Mesenchymal stem cell (in vitro differentiated cells and primary cell): Measurements from ENCODE around the gene LRRTM3.

Experiments
- DNase-seq: peaks from one replicate; pipeline ENCODE4 v3.0.0-alpha.2; 2013
- H2AFZ ChIP-seq: one replicate; pipeline ENCODE4 v1.6.1; 2013; ENCODE audit warnings: low read depth, mild to moderate bottlenecking, control low read depth, inconsistent platforms, low read length, moderate library complexity
- H2AK5ac ChIP-seq: 2 replicates; pipeline ENCODE4 v1.6.1; 2013; ENCODE audit warnings: low read length, moderate library complexity, mild to moderate bottlenecking, inconsistent platforms; ENCODE audit not compliant: severe bottlenecking
- H2BK120ac ChIP-seq: one replicate; pipeline ENCODE4 v1.6.1; 2013; ENCODE audit warnings: low read depth, mild to moderate bottlenecking, inconsistent platforms, low read length, moderate library complexity
- H2BK12ac ChIP-seq, 2 experiments: one replicate each; pipeline ENCODE4 v1.6.1; 2013; ENCODE audit warnings: inconsistent platforms in 2 of 2, low read length in 2 of 2, mild to moderate bottlenecking in 2 of 2, moderate library complexity in 2 of 2, control low read depth in 1 of 2
- H2BK15ac ChIP-seq: one replicate; pipeline ENCODE4 v1.6.1; 2013; ENCODE audit warnings: mild to moderate bottlenecking, low read depth, inconsistent platforms; ENCODE audit not compliant: poor library complexity, severe bottlenecking
- H2BK5ac ChIP-seq: 2 replicates; pipeline ENCODE4 v1.6.1; 2013; ENCODE audit warnings: low read depth, mild to moderate bottlenecking, low read length, control low read depth, inconsistent platforms; ENCODE audit not compliant: poor library complexity, severe bottlenecking
- H3K14ac ChIP-seq, 2 experiments: one replicate each; pipeline ENCODE4 v1.6.1; 2013; ENCODE audit warnings: inconsistent platforms in 2 of 2, low read length in 2 of 2, control low read depth in 1 of 2, mild to moderate bottlenecking in 1 of 2, moderate library complexity in 1 of 2
- H3K18ac ChIP-seq, 2 experiments: one replicate each; pipeline ENCODE4 v1.6.1; 2013; ENCODE audit warnings: inconsistent platforms in 2 of 2, low read length in 2 of 2, control low read depth in 1 of 2, low read depth in 1 of 2, mild to moderate bottlenecking in 1 of 2
- H3K23ac ChIP-seq, 2 experiments: one replicate each; pipeline ENCODE4 v1.6.1; 2013; ENCODE audit warnings: inconsistent platforms in 2 of 2, low read length in 2 of 2, mild to moderate bottlenecking in 2 of 2, moderate library complexity in 2 of 2, control low read depth in 1 of 2
- H3K27ac ChIP-seq: 2 replicates; pipeline ENCODE4 v1.5.1; 2013; ENCODE audit warnings: mild to moderate bottlenecking, moderate library complexity, low read length, control low read depth, inconsistent platforms; ENCODE audit not compliant: poor library complexity, severe bottlenecking
- H3K27me3 ChIP-seq, 2 experiments: 2 replicates each; pipeline versions ENCODE4 v1.6.1 to v1.7.0; 2013; ENCODE audit warnings: low read length in 2 of 2, mild to moderate bottlenecking in 2 of 2, moderate library complexity in 2 of 2, control low read depth in 1 of 2, inconsistent platforms in 1 of 2; ENCODE audit not compliant: control insufficient read depth in 1 of 2, insufficient read depth in 1 of 2
- H3K36me3 ChIP-seq, 2 experiments: 2 replicates each; pipeline versions ENCODE4 v1.6.1 to v1.7.0; 2013; ENCODE audit warnings: low read length in 2 of 2, control low read depth in 1 of 2, inconsistent platforms in 1 of 2, low read depth in 1 of 2, mild to moderate bottlenecking in 1 of 2; ENCODE audit not compliant: insufficient read depth in 2 of 2, control insufficient read depth in 1 of 2
- H3K4ac ChIP-seq, 2 experiments: one replicate each; pipeline ENCODE4 v1.6.1; 2013; ENCODE audit warnings: inconsistent platforms in 2 of 2, low read length in 2 of 2, mild to moderate bottlenecking in 2 of 2, moderate library complexity in 2 of 2, control low read depth in 1 of 2, low read depth in 1 of 2
- H3K4me1 ChIP-seq: 2 replicates; pipeline ENCODE4 v1.6.1; 2013; ENCODE audit warnings: low read depth, low read length, control low read depth; ENCODE audit not compliant: control insufficient read depth, insufficient read depth
- H3K4me2 ChIP-seq: 2 replicates; pipeline ENCODE4 v1.6.1; 2013; ENCODE audit warnings: low read length, mild to moderate bottlenecking, inconsistent platforms; ENCODE audit not compliant: poor library complexity, severe bottlenecking
- H3K4me3 ChIP-seq, 2 experiments: 2 replicates each; pipeline versions ENCODE4 v1.5.1 to v1.7.0; 2013; ENCODE audit warnings: low read length in 2 of 2, mild to moderate bottlenecking in 2 of 2, control low read depth in 1 of 2, low read depth in 1 of 2; ENCODE audit not compliant: insufficient read depth in 1 of 2
- H3K79me1 ChIP-seq: replicated peaks from 2 replicates; pipeline ENCODE4 v1.6.1; 2013; ENCODE audit warnings: mild to moderate bottlenecking, control low read depth, low read length, inconsistent platforms; ENCODE audit not compliant: poor library complexity, severe bottlenecking
- H3K9ac ChIP-seq: 2 replicates; pipeline ENCODE4 v1.7.0; 2013; ENCODE audit warnings: mild to moderate bottlenecking, low read length, moderate library complexity
- H3K9me3 ChIP-seq: 2 replicates; pipeline ENCODE4 v1.7.0; 2013; ENCODE audit warnings: mild to moderate bottlenecking, low read length; ENCODE audit not compliant: control insufficient read depth
- H4K8ac ChIP-seq: one replicate; pipeline ENCODE4 v1.6.1; 2013; ENCODE audit warnings: inconsistent platforms, mild to moderate bottlenecking, low read length, moderate library complexity
- H4K91ac ChIP-seq: one replicate; pipeline ENCODE4 v1.6.1; 2013; ENCODE audit warnings: mild to moderate bottlenecking, low read length, inconsistent platforms
- WGBS: methylation state at CpG from one replicate; pipeline ENCODE4 v1.1.7; 2013; ENCODE audit warnings: mixed read lengths; 5-methylcytosine and 5-hydroxymethylcytosine counted together

Gene LRRTM3

GRCh38 chr10:67022099-67022498 is 96.3 kb downstream of the LRRTM3 start:
- H3K4ac ChIP-seq = no peak overlapping the region
- no peaks in the 10 kb centered on the region for H3K4me1 ChIP-seq
- no peaks in the 10 kb centered on the region for H3K36me3 ChIP-seq
- H2AFZ ChIP-seq = no peak overlapping the region
- H3K27me3 ChIP-seq = no peaks in the 10 kb centered on the region
- H3K79me1 ChIP-seq = no peaks in the 10 kb centered on the region
- H3K27ac ChIP-seq = no peak overlapping the region
- H3K4me2 ChIP-seq = no peak overlapping the region
- DNase-seq = no peak
- H3K9me3 ChIP-seq = no peaks in the 10 kb centered on the region
- H2BK12ac ChIP-seq = no peak overlapping the region
- H3K4me3 ChIP-seq = no peak overlapping the region
- H4K91ac ChIP-seq = no peak overlapping the region
- H3K9ac ChIP-seq = no peak overlapping the region
- H2BK5ac ChIP-seq = no peak overlapping the region
- H2AK5ac ChIP-seq = no peak overlapping the region
- H3K14ac ChIP-seq = no peak overlapping the region
- no peak overlapping the region for H3K18ac ChIP-seq
- H3K23ac ChIP-seq = no peak overlapping the region
- H2BK15ac ChIP-seq = no peak overlapping the region
- H4K8ac ChIP-seq = no peak overlapping the region
- no peak overlapping the region for H2BK120ac ChIP-seq

DNA sequence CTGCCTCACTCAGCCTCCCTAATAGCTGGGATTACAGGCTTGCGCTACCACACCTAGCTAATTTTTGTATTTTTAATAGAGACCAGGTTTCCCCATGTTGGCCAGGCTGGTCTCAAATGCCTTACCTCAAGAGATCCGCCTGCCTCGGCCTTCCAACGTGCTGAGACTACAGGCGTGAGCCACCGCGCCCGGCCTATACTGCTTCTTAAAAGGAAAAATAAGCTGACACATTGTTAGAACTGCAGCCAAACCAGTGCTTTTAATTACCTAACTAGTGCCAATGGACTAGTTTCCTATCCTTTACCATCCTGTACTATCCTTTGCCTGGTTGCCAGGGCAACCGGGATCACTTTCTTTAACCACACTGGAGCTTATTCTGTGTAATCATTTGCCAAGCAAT is 108.0 kb downstream of the LRRTM3 start:
- H2BK15ac ChIP-seq = no peak overlapping the region
- H3K4me3 ChIP-seq = no peak overlapping the region
- H3K79me1 ChIP-seq = no peaks in the 10 kb centered on the region
- H4K91ac ChIP-seq = no peak overlapping the region
- H2BK12ac ChIP-seq = no peak overlapping the region
- no peaks in the 10 kb centered on the region for H3K4me1 ChIP-seq
- no peak overlapping the region for H2AK5ac ChIP-seq
- H3K36me3 ChIP-seq = no peaks in the 10 kb centered on the region
- H2BK5ac ChIP-seq = no peak overlapping the region
- no peak overlapping the region for H3K23ac ChIP-seq
- H3K27ac ChIP-seq = no peak overlapping the region
- no peak overlapping the region for H3K4ac ChIP-seq
- H4K8ac ChIP-seq = no peak overlapping the region
- H2AFZ ChIP-seq = no peak overlapping the region
- no peak overlapping the region for H3K9ac ChIP-seq
- no peaks in the 10 kb centered on the region for H3K27me3 ChIP-seq
- no peaks in the 10 kb centered on the region for H3K9me3 ChIP-seq
- H3K4me2 ChIP-seq = no peak overlapping the region
- DNase-seq = no peak
- 93% methylated on average over 9 of the region's 9 CpGs for WGBS
- no peak overlapping the region for H3K18ac ChIP-seq
- H2BK120ac ChIP-seq = no peak overlapping the region
- no peak overlapping the region for H3K14ac ChIP-seq

DNA sequence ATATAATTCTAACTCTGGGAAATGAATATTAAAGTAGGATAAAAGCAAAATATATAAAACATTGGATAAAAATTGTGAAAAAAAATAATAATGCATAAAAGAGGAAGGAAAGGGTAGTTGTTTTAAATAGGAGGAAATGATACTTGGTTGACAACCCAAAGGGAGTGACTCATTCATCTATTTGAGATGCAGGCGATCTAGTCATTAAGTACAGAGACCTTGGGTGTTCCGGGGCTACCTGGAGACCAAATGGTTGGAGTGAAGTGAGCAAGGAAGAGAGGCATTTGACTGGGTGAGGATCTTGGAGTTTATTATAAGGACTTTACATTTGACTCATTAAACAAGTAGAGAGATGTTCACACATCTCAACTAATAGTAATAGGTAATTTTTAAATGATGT is 111.0 kb downstream of the LRRTM3 start:
- Histone ChIP-seq H2BK120ac (no peak overlapping the region), H3K4ac (no peak overlapping the region), H3K18ac (no peak overlapping the region), H2AFZ (no peak overlapping the region), H3K79me1 (no peaks in the 10 kb centered on the region), H3K4me1 (no peaks in the 10 kb centered on the region), H2BK15ac (no peak overlapping the region), H3K27ac (no peak overlapping the region), H3K23ac (no peak overlapping the region), H3K9me3 (no peaks in the 10 kb centered on the region), H3K27me3 (no peaks in the 10 kb centered on the region), H3K14ac (no peak overlapping the region), H2AK5ac (no peak overlapping the region), H3K36me3 (no peaks in the 10 kb centered on the region), H3K4me3 (no peak overlapping the region), H2BK5ac (no peak overlapping the region), H4K91ac (no peak overlapping the region), H2BK12ac (no peak overlapping the region), H3K9ac (no peak overlapping the region), H4K8ac (no peak overlapping the region), H3K4me2 (no peak overlapping the region)
- 86% methylated on average over 2 of the region's 2 CpGs for WGBS
- no peak for DNase-seq

DNA sequence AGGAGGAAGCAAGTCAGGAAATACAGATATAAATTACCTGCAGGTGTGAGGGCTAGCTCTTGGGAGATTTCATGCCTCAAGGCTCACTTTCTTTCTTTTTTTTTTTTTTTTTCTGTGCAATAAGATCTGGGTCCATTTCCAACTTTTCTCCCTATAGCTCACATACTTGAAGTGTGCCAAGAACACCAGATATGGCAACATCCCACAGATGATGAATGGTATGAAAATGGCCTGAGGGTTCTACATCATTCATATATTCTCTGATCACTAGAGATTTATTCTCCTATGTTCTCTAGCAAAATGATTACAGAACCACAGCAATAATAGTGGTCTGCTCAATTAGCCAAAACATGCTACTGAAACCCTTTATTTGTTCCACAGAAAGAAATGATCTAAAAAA is 117.2 kb downstream of the LRRTM3 start:
- Histone ChIP-seq H3K4ac (no peak overlapping the region), H3K14ac (no peak overlapping the region), H3K23ac (no peak overlapping the region), H3K9ac (no peak overlapping the region), H3K9me3 (no peaks in the 10 kb centered on the region), H3K4me2 (no peak overlapping the region), H4K91ac (no peak overlapping the region), H3K27ac (no peak overlapping the region), H3K79me1 (no peaks in the 10 kb centered on the region), H3K4me3 (no peak overlapping the region), H4K8ac (no peak overlapping the region), H2BK5ac (no peak overlapping the region), H3K27me3 (no peaks in the 10 kb centered on the region), H2BK15ac (no peak overlapping the region), H2AK5ac (no peak overlapping the region), H3K36me3 (no peaks in the 10 kb centered on the region), H3K4me1 (no peaks in the 10 kb centered on the region), H2BK120ac (no peak overlapping the region), H3K18ac (no peak overlapping the region), H2AFZ (no peak overlapping the region), H2BK12ac (no peak overlapping the region)
- no peak for DNase-seq
